ENCODE measurements around the gene EYS. TPM values are rescaled to one million over a fixed set of nuclear protein-coding genes. Genes with fewer than 3 reads are reported as not detected.

The EYS gene
- total RNA-seq, 1 donor from 2014 or later = not detected

DNA sequence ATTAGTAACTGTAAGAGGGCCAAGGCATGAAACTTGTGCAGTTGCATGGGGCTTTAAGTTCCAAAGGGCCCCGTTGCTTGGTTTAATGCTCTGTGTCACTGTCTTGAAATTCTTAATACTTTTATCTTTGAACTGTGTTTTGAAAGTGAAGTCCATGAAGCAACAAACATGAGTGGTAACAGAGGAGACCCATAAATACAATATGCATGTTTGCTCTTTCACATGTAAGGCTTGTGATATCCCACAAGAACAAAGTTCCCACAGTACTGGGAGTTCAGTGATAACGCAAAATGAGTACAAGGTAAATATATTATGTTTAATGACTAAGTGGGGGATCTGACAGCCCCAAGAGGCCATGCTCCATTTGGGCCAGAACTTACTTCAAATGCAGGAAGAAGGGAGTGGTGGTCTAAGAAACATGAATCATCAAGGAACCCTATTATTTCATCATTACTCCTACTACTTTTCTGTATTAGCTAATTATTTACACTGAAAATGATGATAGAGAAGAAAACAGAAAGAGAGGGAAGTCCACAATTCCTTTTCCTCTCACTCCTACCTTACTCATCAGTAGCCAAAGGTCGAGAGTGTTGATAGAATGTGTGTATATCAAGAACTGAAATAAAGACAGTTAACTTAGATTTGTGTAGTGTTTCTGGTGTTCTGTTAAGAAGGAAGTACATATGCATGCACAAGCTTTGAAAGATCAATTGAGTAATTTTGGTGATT is 1914.1 kb downstream of the EYS start:
- no peak overlapping the region for H3K4me3 Mint-ChIP-seq
- H3K27me3 Mint-ChIP-seq = no peaks in the 10 kb centered on the region
- no peaks in the 10 kb centered on the region for H3K4me1 Mint-ChIP-seq
- H3K36me3 Mint-ChIP-seq (ENCODE audit: low read depth) = no peaks in the 10 kb centered on the region
- no peaks in the 10 kb centered on the region for H3K9me3 Mint-ChIP-seq
- intact Hi-C loops (cut with micrococcal nuclease) = no loop called here
- no peak overlapping the region for H3K27ac Mint-ChIP-seq
- DNase-seq = no peak

DNA sequence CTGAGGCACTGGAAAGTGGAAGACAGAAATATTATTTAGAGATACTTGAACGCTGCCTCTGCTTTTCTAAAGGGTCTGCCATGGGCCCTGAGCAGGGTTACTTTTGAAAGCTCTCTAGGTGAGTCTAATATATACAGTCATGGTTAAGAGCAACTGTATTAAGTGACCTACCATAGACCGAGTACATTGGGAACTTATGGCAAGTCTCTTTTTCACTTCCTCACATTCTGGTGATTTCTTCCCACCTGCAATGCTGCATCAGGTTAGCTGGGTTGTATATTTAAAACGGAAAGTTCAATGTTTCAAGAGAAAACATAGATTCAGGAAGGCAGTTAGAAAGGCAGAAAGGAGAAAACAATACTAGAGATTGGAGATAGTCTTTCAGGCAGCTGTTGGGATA is 1916.7 kb downstream of the EYS start:
- Mint-ChIP-seq H3K27me3 (no peaks in the 10 kb centered on the region), H3K4me3 (no peak overlapping the region), H3K4me1 (no peaks in the 10 kb centered on the region), H3K27ac (no peak overlapping the region), H3K36me3 (ENCODE audit: low read depth) (no peaks in the 10 kb centered on the region), H3K9me3 (no peaks in the 10 kb centered on the region)
- DNase-seq = no peak
- intact Hi-C loops (cut with micrococcal nuclease) = no loop called here

- Mint-ChIP-seq H3K27ac (no peak overlapping the region), H3K9me3 (no peaks in the 10 kb centered on the region), H3K27me3 (no peaks in the 10 kb centered on the region), H3K4me3 (no peak overlapping the region), H3K4me1 (no peaks in the 10 kb centered on the region), H3K36me3 (ENCODE audit: low read depth) (no peaks in the 10 kb centered on the region)
- DNase-seq = no peak
- intact Hi-C loops (cut with micrococcal nuclease) = no loop called here
These were observed 1917.3 kb downstream of the EYS start for GRCh38 chr6:63789699-63790098.

- Mint-ChIP-seq H3K27me3 (no peaks in the 10 kb centered on the region), H3K4me3 (no peak overlapping the region), H3K9me3 (no peaks in the 10 kb centered on the region), H3K36me3 (ENCODE audit: low read depth) (no peaks in the 10 kb centered on the region), H3K4me1 (no peaks in the 10 kb centered on the region), H3K27ac (no peak overlapping the region)
- DNase-seq = no peak
- intact Hi-C loops (cut with micrococcal nuclease) = no loop called here
These were observed 1918.5 kb downstream of the EYS start for GRCh38 chr6:63788569-63788968.

DNA sequence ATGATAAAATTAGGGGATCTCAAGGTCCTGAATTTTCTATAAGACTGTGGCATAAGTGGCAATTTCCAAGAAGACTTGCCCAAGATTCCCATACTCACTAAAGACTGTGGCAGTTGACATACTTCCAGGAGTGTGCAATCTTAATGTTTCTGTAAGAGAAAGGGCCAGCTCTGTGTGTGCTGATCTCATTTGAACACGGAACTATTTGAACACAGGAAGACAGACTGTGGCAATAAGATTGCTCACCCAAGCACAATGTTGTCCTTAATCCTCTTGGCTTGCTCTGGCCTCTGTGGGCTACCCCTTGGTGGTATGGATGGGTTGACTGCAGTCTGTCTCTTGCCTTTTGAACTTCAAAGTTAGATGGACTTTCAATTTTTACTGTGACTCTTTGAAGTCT is 1920.0 kb downstream of the EYS start:
- DNase-seq = no peak
- H3K9me3 Mint-ChIP-seq = no peaks in the 10 kb centered on the region
- no peaks in the 10 kb centered on the region for H3K36me3 Mint-ChIP-seq (ENCODE audit: low read depth)
- no peak overlapping the region for H3K27ac Mint-ChIP-seq
- H3K4me1 Mint-ChIP-seq = no peaks in the 10 kb centered on the region
- intact Hi-C loops (cut with micrococcal nuclease) = no loop called here
- H3K4me3 Mint-ChIP-seq = no peak overlapping the region
- H3K27me3 Mint-ChIP-seq = no peaks in the 10 kb centered on the region

DNA sequence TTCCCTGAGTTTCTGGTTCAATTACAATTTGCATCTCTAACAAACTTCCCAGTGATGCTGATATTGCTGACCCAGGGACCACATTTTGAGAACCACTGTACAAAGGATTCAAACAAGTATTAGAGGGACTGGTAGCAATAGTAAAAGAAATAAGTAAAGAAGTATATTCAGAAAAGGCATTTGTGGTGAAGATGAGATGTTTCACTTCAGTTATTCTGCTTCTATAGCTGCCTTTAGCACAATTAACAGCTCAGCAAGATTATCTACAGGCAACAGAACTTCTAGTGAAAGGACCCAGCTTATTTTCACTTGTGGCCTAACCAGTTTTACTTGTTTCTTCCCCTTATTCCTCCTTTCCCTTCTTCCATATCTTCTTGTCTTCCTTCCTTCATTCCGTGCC is 1922.0 kb downstream of the EYS start:
- Mint-ChIP-seq H3K27ac (no peak overlapping the region), H3K4me1 (no peaks in the 10 kb centered on the region), H3K27me3 (no peaks in the 10 kb centered on the region), H3K36me3 (ENCODE audit: low read depth) (no peaks in the 10 kb centered on the region), H3K4me3 (no peak overlapping the region), H3K9me3 (no peaks in the 10 kb centered on the region)
- intact Hi-C loops (cut with micrococcal nuclease) = no loop called here
- no peak for DNase-seq

DNA sequence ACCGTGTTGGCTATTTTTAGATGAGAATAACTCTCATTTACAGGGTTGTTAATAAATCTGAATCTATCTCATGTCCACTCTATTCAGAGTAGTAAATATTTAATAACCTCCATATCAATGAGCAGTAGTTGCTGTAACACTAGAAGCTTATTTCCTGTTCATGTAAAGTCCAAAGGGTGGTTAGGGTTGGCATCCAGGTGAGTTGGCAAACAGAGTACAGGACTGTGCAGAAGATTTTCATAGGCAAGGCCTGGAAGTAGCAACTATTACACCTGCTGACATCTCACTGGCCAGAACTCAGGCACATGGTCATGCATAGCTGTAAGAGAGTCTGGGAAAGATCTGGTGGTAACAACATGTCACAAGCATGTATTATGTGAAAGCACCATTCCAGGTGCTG is 1923.9 kb downstream of the EYS start:
- Mint-ChIP-seq H3K9me3 (no peaks in the 10 kb centered on the region), H3K4me3 (no peak overlapping the region), H3K27ac (no peak overlapping the region), H3K36me3 (ENCODE audit: low read depth) (no peaks in the 10 kb centered on the region), H3K4me1 (no peaks in the 10 kb centered on the region), H3K27me3 (no peaks in the 10 kb centered on the region)
- intact Hi-C loops (cut with micrococcal nuclease) = no loop called here
- DNase-seq = no peak

GRCh38 chr6:63774961-63775360 is 1932.1 kb downstream of the EYS start:
- Mint-ChIP-seq H3K4me1 (no peaks in the 10 kb centered on the region), H3K9me3 (no peaks in the 10 kb centered on the region)
- intact Hi-C loops (cut with micrococcal nuclease) = no loop called here

GRCh38 chr6:63773200-63773599 is 1933.8 kb downstream of the EYS start:
- Mint-ChIP-seq H3K9me3 (no peaks in the 10 kb centered on the region), H3K4me3 (no peak overlapping the region), H3K27ac (no peak overlapping the region), H3K36me3 (ENCODE audit: low read depth) (no peaks in the 10 kb centered on the region), H3K4me1 (no peaks in the 10 kb centered on the region), H3K27me3 (peaks cover 25% of the 10 kb centered on the region)
- intact Hi-C loops (cut with micrococcal nuclease) = no loop called here
- DNase-seq = no peak

More at GRCh38 chr6:63774961-63775360, 1932.1 kb downstream of the EYS start:
- Mint-ChIP-seq H3K27me3 (peaks cover 22% of the 10 kb centered on the region), H3K27ac (no peak overlapping the region), H3K36me3 (ENCODE audit: low read depth) (no peaks in the 10 kb centered on the region), H3K4me3 (no peak overlapping the region)
- DNase-seq = no peak

DNA sequence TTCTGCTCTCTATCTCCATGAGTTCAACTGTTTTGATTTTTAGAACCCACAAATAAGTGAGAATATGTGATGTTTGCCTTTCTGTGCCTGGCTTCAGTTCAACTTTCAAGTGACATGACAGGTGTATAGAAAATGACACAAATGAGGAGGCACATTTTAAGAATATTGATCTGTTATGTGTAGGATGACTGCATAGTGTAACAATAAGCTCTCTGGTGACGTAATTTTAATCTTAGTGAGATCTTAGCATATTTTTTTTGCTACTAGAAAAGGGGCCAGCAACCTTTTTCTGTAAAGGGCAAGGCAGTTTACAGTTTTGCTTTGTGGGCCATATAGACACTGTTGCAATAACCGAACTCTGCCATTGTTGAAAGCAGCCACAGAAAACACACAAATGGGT is 1941.2 kb downstream of the EYS start:
- intact Hi-C loops (cut with micrococcal nuclease) = no loop called here

GRCh38 chr6:63764318-63764916 is 1942.6 kb downstream of the EYS start:
- DNase-seq = peak; percentile 63
- Mint-ChIP-seq H3K9me3 (no peaks in the 10 kb centered on the region), H3K27ac (no peak overlapping the region), H3K4me1 (no peaks in the 10 kb centered on the region), H3K27me3 (peaks cover 14% of the 10 kb centered on the region), H3K4me3 (no peak overlapping the region), H3K36me3 (ENCODE audit: low read depth) (no peaks in the 10 kb centered on the region)
- intact Hi-C loops (cut with micrococcal nuclease) = loop anchor here (1.0 kb wide), 3 partner anchors 166 to 412 kb away; no protein-coding TSS in a partner anchor

More for the DNA sequence above, 1941.2 kb downstream of the EYS start:
- no peaks in the 10 kb centered on the region for H3K4me1 Mint-ChIP-seq
- H3K9me3 Mint-ChIP-seq = no peaks in the 10 kb centered on the region
- H3K36me3 Mint-ChIP-seq (ENCODE audit: low read depth) = no peaks in the 10 kb centered on the region
- DNase-seq = no peak
- no peak overlapping the region for H3K27ac Mint-ChIP-seq
- no peak overlapping the region for H3K4me3 Mint-ChIP-seq
- peaks cover 17% of the 10 kb centered on the region for H3K27me3 Mint-ChIP-seq

DNA sequence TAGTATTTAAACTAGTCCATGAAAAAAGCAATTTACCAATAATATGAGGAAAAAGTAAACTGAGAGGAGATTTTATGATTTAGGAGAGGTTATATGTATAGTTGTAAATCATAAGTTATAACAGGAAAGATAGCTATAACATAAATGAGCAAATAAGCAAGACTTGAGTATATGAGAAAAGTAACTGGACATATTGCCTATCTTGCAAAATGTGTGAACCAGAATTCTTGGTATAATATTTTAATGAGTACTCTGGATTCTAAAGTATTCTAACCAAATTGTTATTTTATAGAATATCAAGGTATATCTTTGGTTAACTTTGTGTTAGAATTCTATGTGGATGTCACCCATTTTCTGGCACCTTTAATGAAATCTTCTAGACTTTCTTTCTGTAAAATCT is 1946.8 kb downstream of the EYS start:
- Mint-ChIP-seq H3K4me3 (no peak overlapping the region), H3K4me1 (no peaks in the 10 kb centered on the region), H3K27me3 (peaks cover 7% of the 10 kb centered on the region), H3K9me3 (no peaks in the 10 kb centered on the region), H3K36me3 (ENCODE audit: low read depth) (no peaks in the 10 kb centered on the region), H3K27ac (no peak overlapping the region)
- intact Hi-C loops (cut with micrococcal nuclease) = no loop called here
- no peak for DNase-seq

DNA sequence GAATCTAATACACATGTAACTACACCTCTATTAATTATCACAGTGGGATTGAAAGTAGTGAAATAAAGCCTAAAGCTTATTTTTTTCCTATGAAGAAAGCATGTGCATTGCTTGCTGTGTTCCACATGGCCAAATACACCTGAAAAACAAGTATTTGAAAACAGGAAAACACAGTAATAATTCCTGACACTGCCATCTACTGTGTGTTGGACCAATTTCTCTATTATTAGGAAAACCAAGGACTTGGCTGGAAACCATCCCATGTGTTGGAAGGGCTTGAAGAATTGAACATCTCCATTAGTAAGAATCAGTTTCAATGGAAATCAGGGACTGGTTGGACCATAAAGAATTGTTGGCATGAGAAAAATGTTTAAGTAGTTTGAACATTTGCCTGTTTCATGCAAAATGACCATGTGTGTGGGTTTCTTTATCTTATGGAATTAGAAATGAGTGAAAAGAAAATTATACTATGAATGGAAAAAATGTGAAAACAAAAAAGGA is 1947.4 kb downstream of the EYS start:
- H3K27me3 Mint-ChIP-seq = peaks cover 7% of the 10 kb centered on the region
- H3K9me3 Mint-ChIP-seq = no peaks in the 10 kb centered on the region
- H3K27ac Mint-ChIP-seq = no peak overlapping the region
- no peak overlapping the region for H3K4me3 Mint-ChIP-seq
- intact Hi-C loops (cut with micrococcal nuclease) = no loop called here
- H3K4me1 Mint-ChIP-seq = no peaks in the 10 kb centered on the region
- DNase-seq = no peak
- H3K36me3 Mint-ChIP-seq (ENCODE audit: low read depth) = no peaks in the 10 kb centered on the region

GRCh38 chr6:63757826-63758225 is 1949.2 kb downstream of the EYS start:
- DNase-seq = no peak
- Mint-ChIP-seq H3K9me3 (no peaks in the 10 kb centered on the region), H3K4me3 (no peak overlapping the region), H3K36me3 (ENCODE audit: low read depth) (no peaks in the 10 kb centered on the region), H3K27ac (no peak overlapping the region), H3K27me3 (peaks cover 4% of the 10 kb centered on the region), H3K4me1 (no peaks in the 10 kb centered on the region)
- intact Hi-C loops (cut with micrococcal nuclease) = no loop called here
